ENCODE measurements around the gene SEC16B. TPM values are rescaled to one million over a fixed set of nuclear protein-coding genes. Genes with fewer than 3 reads are reported as not detected.

Gene SEC16B
- total and polyA plus RNA-seq, 2 donors (not counting 1 experiment from before 2014, with no cell fraction given), result 2.7 to 3.1 TPM

DNA sequence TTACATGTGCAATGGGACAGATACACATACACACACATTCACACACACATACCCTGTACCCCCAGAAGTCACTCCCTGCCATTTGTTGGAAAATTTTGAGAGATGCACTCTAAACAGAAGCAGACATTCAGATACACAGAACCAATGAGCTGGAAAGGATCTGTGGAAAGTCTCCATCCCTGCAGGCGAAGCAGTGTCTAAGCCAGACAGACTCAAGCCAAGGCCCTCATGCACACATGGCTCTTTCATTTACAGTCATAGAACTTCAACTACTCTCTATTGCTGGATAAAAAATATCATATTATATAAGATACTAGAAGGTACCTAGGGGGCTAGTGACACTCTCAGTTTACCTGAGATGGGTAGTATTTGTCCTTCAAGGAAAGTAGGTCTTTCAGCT, 7.3 kb upstream of the SEC16B start:
- Histone ChIP-seq H3K4me1 (ENCODE audit: control insufficient read depth, extremely low read depth, insufficient read depth, low read length) (peaks cover 6% of the 10 kb centered on the region), H4K20me1 (ENCODE audit: control insufficient read depth, extremely low read depth, insufficient read depth, low read length) (no peaks in the 10 kb centered on the region), H3K27me3 (ENCODE audit: control insufficient read depth, insufficient read depth, low read length) (no peaks in the 10 kb centered on the region), H3K36me3 (ENCODE audit: control insufficient read depth, insufficient read depth, low read length) (no peaks in the 10 kb centered on the region), H3K4me2 (ENCODE audit: extremely low read depth, insufficient read depth, low read length) (no peak overlapping the region), H2AFZ (ENCODE audit: low read length) (no peak overlapping the region), H3K9ac (ENCODE audit: insufficient read depth, low read length) (no peak overlapping the region), H3K4me3 (replicated peaks in 1 of 4; ENCODE audit: control extremely low read depth in 1 of 4, insufficient read depth in 1 of 4, low read depth in 3 of 4, low read length in 4 of 4) (no peak overlapping the region), H3K9me3 (ENCODE audit: control insufficient read depth, insufficient read depth, low read depth, low read length) (no peaks in the 10 kb centered on the region), H3K27ac (ENCODE audit: insufficient read depth, low read length) (no peak overlapping the region), H3K79me2 (ENCODE audit: control insufficient read depth, insufficient read depth, low read length) (no peaks in the 10 kb centered on the region)
- DNase-seq (ENCODE audit: low read depth in 2 of 2), result no peak
- no peak for TF ChIP-seq EZH2 (IDR thresholded peaks at IDR 0.05; ENCODE audit: low read length, missing control alignments)

DNA sequence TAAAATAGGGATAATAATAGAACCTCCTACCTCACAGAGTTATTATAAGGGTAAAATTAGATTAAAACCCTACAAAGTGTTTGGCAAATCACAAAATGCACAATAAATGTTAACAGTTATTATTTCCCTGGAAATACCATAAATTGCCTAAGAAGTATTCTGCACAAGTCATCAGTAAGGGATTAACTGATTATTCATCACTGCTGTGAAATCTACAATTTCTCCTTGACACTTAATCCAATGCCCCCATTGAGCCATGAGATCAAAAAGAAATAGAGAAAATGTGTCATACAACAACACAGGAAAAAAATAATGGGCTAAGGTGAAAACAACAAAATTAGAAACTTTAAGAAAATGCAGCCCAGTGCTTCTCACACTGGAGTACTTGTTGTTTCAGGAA, 6.7 kb upstream of the SEC16B start:
- H3K4me3 ChIP-seq (replicated peaks in 1 of 4; ENCODE audit: control extremely low read depth in 1 of 4, insufficient read depth in 1 of 4, low read depth in 3 of 4, low read length in 4 of 4), result no peak overlapping the region
- H3K27me3 ChIP-seq (ENCODE audit: control insufficient read depth, insufficient read depth, low read length), result no peaks in the 10 kb centered on the region
- no peaks in the 10 kb centered on the region for H4K20me1 ChIP-seq (ENCODE audit: control insufficient read depth, extremely low read depth, insufficient read depth, low read length)
- H3K4me1 ChIP-seq (ENCODE audit: control insufficient read depth, extremely low read depth, insufficient read depth, low read length), result peaks cover 6% of the 10 kb centered on the region
- no peak overlapping the region for H3K9ac ChIP-seq (ENCODE audit: insufficient read depth, low read length)
- no peaks in the 10 kb centered on the region for H3K9me3 ChIP-seq (ENCODE audit: control insufficient read depth, insufficient read depth, low read depth, low read length)
- H3K4me2 ChIP-seq (ENCODE audit: extremely low read depth, insufficient read depth, low read length), result no peak overlapping the region
- no peak for DNase-seq (ENCODE audit: low read depth in 2 of 2)
- H3K27ac ChIP-seq (ENCODE audit: insufficient read depth, low read length), result no peak overlapping the region
- H3K36me3 ChIP-seq (ENCODE audit: control insufficient read depth, insufficient read depth, low read length), result no peaks in the 10 kb centered on the region
- H3K79me2 ChIP-seq (ENCODE audit: control insufficient read depth, insufficient read depth, low read length), result no peaks in the 10 kb centered on the region
- TF ChIP-seq, protein P1, sequence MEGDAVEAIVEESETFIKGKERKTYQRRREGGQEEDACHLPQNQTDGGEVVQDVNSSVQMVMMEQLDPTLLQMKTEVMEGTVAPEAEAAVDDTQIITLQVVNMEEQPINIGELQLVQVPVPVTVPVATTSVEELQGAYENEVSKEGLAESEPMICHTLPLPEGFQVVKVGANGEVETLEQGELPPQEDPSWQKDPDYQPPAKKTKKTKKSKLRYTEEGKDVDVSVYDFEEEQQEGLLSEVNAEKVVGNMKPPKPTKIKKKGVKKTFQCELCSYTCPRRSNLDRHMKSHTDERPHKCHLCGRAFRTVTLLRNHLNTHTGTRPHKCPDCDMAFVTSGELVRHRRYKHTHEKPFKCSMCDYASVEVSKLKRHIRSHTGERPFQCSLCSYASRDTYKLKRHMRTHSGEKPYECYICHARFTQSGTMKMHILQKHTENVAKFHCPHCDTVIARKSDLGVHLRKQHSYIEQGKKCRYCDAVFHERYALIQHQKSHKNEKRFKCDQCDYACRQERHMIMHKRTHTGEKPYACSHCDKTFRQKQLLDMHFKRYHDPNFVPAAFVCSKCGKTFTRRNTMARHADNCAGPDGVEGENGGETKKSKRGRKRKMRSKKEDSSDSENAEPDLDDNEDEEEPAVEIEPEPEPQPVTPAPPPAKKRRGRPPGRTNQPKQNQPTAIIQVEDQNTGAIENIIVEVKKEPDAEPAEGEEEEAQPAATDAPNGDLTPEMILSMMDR (conservative IDR thresholded peaks at IDR 0.05 in 1 of 2, IDR thresholded peaks at IDR 0.05 in 1 of 2; ENCODE audit: low read depth in 1 of 2, low read length in 2 of 2), result no peak
- TF ChIP-seq EZH2 (IDR thresholded peaks at IDR 0.05; ENCODE audit: low read length, missing control alignments), result no peak
- H2AFZ ChIP-seq (ENCODE audit: low read length), result no peak overlapping the region

DNA sequence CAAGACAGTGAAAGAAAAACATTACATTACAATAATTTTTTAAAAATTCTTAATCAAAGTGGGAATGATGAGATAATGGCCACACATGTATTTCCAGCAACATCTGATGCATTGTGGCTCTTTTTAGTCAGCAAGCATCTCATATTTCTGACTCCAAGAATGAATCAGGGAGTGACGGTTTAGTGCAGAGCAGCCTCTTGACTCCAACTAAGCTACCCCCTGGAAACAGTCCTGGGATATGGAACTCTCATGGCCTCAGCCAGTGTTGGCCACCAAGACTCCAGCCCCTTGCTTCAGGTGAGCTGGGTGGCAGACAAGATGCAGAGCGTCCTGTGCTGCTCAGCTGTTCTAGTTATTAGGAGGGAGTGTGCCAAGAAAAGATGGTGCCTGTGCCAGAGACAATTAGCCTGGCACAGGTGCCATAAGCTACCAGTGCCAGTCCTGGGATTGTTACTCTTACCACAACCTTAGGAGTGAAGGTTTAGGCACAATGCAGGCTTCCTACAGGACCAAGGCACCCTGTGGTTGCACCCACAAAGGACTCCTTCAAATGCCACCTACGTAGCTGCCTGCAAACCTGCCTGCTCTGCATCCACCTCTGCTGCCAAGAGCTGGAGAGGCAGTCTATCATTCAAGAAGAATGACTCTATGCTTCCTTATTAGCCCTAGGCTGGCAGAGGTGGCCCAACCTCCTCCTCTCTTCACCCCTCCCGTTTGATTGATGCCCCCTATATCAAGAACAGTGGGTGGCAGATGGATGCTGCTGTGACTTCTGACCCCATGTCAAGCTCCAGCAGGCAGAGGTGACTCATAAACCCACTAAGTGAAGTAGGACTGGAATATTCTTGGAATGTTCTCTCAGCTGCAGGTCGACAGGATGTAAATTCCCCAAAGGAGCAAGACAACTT, 6.0 kb upstream of the SEC16B start:
- H3K9me3 ChIP-seq (ENCODE audit: control insufficient read depth, insufficient read depth, low read depth, low read length), result no peaks in the 10 kb centered on the region
- no peaks in the 10 kb centered on the region for H3K36me3 ChIP-seq (ENCODE audit: control insufficient read depth, insufficient read depth, low read length)
- no peaks in the 10 kb centered on the region for H3K27me3 ChIP-seq (ENCODE audit: control insufficient read depth, insufficient read depth, low read length)
- DNase-seq (ENCODE audit: low read depth in 2 of 2), result peak; percentile 53 to 89
- no peaks in the 10 kb centered on the region for H4K20me1 ChIP-seq (ENCODE audit: control insufficient read depth, extremely low read depth, insufficient read depth, low read length)
- H3K9ac ChIP-seq (ENCODE audit: insufficient read depth, low read length), result no peak overlapping the region
- H2AFZ ChIP-seq (ENCODE audit: low read length), result no peak overlapping the region
- peaks cover 6% of the 10 kb centered on the region for H3K4me1 ChIP-seq (ENCODE audit: control insufficient read depth, extremely low read depth, insufficient read depth, low read length)
- peak overlapping the region; percentile 48 for H3K4me2 ChIP-seq (ENCODE audit: extremely low read depth, insufficient read depth, low read length)
- H3K4me3 ChIP-seq (replicated peaks in 1 of 4; ENCODE audit: control extremely low read depth in 1 of 4, insufficient read depth in 1 of 4, low read depth in 3 of 4, low read length in 4 of 4), result no peak overlapping the region
- H3K27ac ChIP-seq (ENCODE audit: insufficient read depth, low read length), result peak overlapping the region; percentile 47
- H3K79me2 ChIP-seq (ENCODE audit: control insufficient read depth, insufficient read depth, low read length), result no peaks in the 10 kb centered on the region
- TF ChIP-seq, protein P1 (conservative IDR thresholded peaks at IDR 0.05 in 1 of 2, IDR thresholded peaks at IDR 0.05 in 1 of 2; ENCODE audit: low read depth in 1 of 2, low read length in 2 of 2), result no peak
- TF ChIP-seq EZH2 (IDR thresholded peaks at IDR 0.05; ENCODE audit: low read length, missing control alignments), result no peak

Measured in fibroblast of lung (primary cell).